ENCODE results near the gene GPR27.

GPR27 gene

DNA sequence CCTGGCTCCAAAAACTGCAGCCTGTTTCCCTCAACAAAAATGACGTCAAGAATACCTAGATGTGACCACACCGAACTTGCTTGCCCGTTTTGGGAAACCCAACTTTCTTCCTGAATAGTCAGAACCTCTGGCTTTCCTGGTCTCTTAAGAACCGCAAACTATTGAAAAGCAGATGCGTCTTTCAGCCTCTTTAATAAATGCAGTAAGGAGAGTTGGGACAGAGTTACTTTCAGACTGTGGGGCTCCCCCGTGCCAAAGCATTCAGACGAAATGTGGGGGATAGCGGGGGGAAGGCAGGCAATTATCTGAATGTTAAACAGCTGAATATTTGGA lies 32.5 kb downstream of the GPR27 start:
- ChIA-PET POLR2A (no interaction called here), CTCF (no interaction called here)
- TF ChIP-seq SP1 (IDR thresholded peaks at IDR 0.05): no peak
- no peak for TF ChIP-seq FOXA1 (IDR thresholded peaks at IDR 0.05)
- no peak for TF ChIP-seq L3MBTL2 (conservative IDR thresholded peaks at IDR 0.05)
- TF ChIP-seq TARDBP (IDR thresholded peaks at IDR 0.05): no peak
- no peak for TF ChIP-seq FOXK2 (IDR thresholded peaks at IDR 0.05)
- no peak for TF ChIP-seq ELF4 (IDR thresholded peaks at IDR 0.05)
- no peak for TF ChIP-seq ZNF384 (IDR thresholded peaks at IDR 0.05)
- DNase-seq (ENCODE audit: extremely low spot score): no peak

DNA sequence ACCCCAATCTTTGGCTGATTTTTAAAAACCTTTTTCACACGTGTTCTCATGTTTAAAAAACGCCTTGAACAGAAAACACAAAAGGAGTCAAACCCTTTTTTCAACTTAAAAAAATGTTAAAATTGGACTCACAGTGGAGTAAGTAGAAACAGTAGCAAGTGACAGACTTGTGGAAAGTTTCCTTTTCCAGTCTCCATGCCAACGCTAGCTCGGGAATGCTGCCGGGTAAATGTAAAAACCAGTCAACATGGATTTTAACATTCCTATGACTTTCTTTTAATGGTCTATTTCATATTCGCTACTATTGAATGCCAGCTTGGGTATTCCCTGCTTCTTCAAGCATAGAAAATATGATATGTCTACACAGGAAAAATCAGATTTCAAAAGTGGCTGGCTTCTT lies 32.9 kb downstream of the GPR27 start:
- CTCF ChIA-PET: no interaction called here

DNA sequence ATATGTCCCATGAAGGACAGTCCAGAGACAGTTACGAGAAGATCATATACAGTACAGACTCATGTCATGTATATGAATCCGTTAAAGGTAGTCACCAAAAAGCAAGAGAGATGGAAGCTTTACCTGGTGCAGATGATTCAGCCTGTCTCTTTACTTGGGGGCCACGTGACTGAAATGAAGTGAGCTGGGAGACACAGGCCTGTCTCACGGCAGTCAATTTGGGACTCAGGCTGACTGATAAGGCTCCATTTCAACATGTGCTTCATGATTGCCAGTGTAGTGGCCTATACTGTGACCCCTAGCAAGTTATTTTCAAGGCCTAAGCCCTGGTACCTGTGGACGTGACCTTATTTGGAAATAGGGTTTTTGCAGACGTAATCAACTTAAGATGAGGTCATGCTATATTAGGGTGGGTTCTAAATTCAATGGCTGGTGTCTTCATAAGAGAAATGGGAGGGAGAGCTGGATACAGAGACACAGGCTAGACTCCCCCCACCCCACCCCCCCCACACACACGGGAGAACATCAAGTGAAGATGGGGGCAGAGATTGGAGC lies 34.3 kb downstream of the GPR27 start:
- POLR2A ChIA-PET: no interaction called here
- no peak for DNase-seq (ENCODE audit: extremely low spot score)
- CTCF ChIA-PET: interaction anchor here (0.6 kb wide), 1 partner anchor 102 kb away, joined by 5 read pairs; no protein-coding TSS in a partner anchor
- TF ChIP-seq SP1 (IDR thresholded peaks at IDR 0.05): no peak
- no peak for TF ChIP-seq FOXM1 (IDR thresholded peaks at IDR 0.05; ENCODE audit: borderline replicate concordance)
- no peak for TF ChIP-seq NFRKB (IDR thresholded peaks at IDR 0.05)
- TF ChIP-seq CTBP1 (IDR thresholded peaks at IDR 0.05; ENCODE audit: borderline replicate concordance): no peak
- no peak for TF ChIP-seq LEF1 (IDR thresholded peaks at IDR 0.05; ENCODE audit: borderline replicate concordance)
- no peak for TF ChIP-seq TARDBP (IDR thresholded peaks at IDR 0.05)
- TF ChIP-seq ARNT (IDR thresholded peaks at IDR 0.05): no peak

More for the DNA sequence above, 32.9 kb downstream of the GPR27 start:
- no peak for TF ChIP-seq LEF1 (IDR thresholded peaks at IDR 0.05; ENCODE audit: borderline replicate concordance)
- no peak for TF ChIP-seq ZNF384 (IDR thresholded peaks at IDR 0.05)
- no peak for TF ChIP-seq TARDBP (IDR thresholded peaks at IDR 0.05)
- no peak for TF ChIP-seq NFRKB (IDR thresholded peaks at IDR 0.05)
- no peak for TF ChIP-seq FOXK2 (IDR thresholded peaks at IDR 0.05)
- DNase-seq (ENCODE audit: extremely low spot score): no peak
- POLR2A ChIA-PET: no interaction called here

DNA sequence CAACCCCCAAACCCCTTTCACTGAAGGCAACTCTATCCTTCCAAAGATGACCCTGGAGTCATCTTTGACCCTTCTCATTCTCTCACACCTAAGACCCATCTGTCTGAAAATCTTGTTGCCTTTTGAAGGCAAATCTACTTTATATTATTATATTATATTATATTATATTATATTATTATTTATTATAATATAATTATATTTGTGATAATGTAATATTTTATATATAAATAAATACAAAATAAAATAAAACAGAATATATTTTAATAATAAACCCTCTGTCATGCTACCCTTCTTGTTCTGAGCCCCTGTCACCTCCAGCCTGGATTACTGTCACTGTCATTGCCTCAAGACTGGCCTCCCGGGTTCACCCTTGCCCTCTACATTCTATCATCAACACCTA lies 36.3 kb downstream of the GPR27 start:
- CTCF ChIA-PET: no interaction called here
- no peak for DNase-seq (ENCODE audit: extremely low spot score)
- POLR2A ChIA-PET: no interaction called here
- no peak for TF ChIP-seq SP1 (IDR thresholded peaks at IDR 0.05)
- TF ChIP-seq, protein P1, sequence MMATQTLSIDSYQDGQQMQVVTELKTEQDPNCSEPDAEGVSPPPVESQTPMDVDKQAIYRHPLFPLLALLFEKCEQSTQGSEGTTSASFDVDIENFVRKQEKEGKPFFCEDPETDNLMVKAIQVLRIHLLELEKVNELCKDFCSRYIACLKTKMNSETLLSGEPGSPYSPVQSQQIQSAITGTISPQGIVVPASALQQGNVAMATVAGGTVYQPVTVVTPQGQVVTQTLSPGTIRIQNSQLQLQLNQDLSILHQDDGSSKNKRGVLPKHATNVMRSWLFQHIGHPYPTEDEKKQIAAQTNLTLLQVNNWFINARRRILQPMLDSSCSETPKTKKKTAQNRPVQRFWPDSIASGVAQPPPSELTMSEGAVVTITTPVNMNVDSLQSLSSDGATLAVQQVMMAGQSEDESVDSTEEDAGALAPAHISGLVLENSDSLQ (IDR thresholded peaks at IDR 0.05): no peak
- no peak for TF ChIP-seq FOXA1 (IDR thresholded peaks at IDR 0.05)
- no peak for TF ChIP-seq BHLHE40 (IDR thresholded peaks at IDR 0.05; ENCODE audit: borderline replicate concordance)
- TF ChIP-seq ZNF384 (IDR thresholded peaks at IDR 0.05): no peak
- no peak for TF ChIP-seq NFRKB (IDR thresholded peaks at IDR 0.05)
- no peak for TF ChIP-seq ARNT (IDR thresholded peaks at IDR 0.05)
- TF ChIP-seq L3MBTL2 (conservative IDR thresholded peaks at IDR 0.05): no peak
- no peak for TF ChIP-seq CTBP1 (IDR thresholded peaks at IDR 0.05; ENCODE audit: borderline replicate concordance)
- TF ChIP-seq TARDBP (IDR thresholded peaks at IDR 0.05): no peak
- TF ChIP-seq FOXM1 (IDR thresholded peaks at IDR 0.05; ENCODE audit: borderline replicate concordance): no peak
- no peak for TF ChIP-seq SUZ12 (IDR thresholded peaks at IDR 0.05)
- TF ChIP-seq HDGF (IDR thresholded peaks at IDR 0.05; ENCODE audit: borderline replicate concordance): no peak
- TF ChIP-seq FOXK2 (IDR thresholded peaks at IDR 0.05): no peak
- TF ChIP-seq ELF4 (IDR thresholded peaks at IDR 0.05): no peak
- TF ChIP-seq LEF1 (IDR thresholded peaks at IDR 0.05; ENCODE audit: borderline replicate concordance): no peak

DNA sequence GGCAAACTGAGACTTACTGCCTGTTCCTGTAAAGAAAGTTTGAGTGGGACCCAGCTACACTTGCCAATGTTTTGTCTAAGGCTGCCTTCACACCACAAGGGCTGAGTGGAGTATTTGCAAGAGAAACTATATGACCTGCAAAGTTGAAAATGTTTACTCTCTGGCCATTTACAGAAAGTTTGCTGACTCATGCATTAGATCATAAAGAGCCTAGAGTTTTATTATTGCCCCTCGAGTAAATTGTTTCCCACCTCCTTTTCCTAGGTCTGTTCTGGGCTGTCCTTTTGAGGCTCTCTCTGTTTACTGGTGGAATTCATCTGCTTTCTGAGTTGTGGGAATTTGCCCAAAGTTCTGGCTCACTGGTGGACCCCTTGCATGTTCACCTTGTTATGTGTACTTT lies 38.0 kb downstream of the GPR27 start:
- DNase-seq (ENCODE audit: extremely low spot score): no peak
- ChIA-PET CTCF (no interaction called here), POLR2A (no interaction called here)
- TF ChIP-seq HDGF (IDR thresholded peaks at IDR 0.05; ENCODE audit: borderline replicate concordance) (no peak), FOXK2 (IDR thresholded peaks at IDR 0.05) (no peak), FOXM1 (IDR thresholded peaks at IDR 0.05; ENCODE audit: borderline replicate concordance) (no peak), SUZ12 (IDR thresholded peaks at IDR 0.05) (no peak), L3MBTL2 (conservative IDR thresholded peaks at IDR 0.05) (no peak)

DNA sequence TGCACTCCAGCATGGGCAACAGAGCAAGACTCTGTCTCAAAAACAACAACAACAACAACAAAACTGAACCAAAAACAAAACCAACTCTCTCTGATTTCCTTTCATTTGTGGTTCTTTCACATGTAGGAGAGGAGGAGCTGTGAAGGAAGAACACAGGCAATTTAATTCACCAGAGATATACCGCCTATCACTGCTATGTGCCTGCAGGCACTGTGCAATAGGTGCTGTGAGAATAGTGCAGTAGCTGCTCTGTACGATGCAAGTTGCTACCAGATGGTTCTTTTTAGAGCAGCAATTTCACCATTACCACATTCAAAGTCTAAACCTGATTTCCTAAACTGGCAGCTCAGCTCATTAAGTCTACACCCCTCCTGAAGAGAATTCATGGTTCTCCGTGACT lies 42.6 kb downstream of the GPR27 start:
- DNase-seq (ENCODE audit: extremely low spot score): no peak
- no peak for TF ChIP-seq HDGF (IDR thresholded peaks at IDR 0.05; ENCODE audit: borderline replicate concordance)
- no peak for TF ChIP-seq SP1 (IDR thresholded peaks at IDR 0.05)
- TF ChIP-seq FOXM1 (IDR thresholded peaks at IDR 0.05; ENCODE audit: borderline replicate concordance): no peak
- no peak for TF ChIP-seq LEF1 (IDR thresholded peaks at IDR 0.05; ENCODE audit: borderline replicate concordance)
- TF ChIP-seq ELF4 (IDR thresholded peaks at IDR 0.05): no peak
- no peak for TF ChIP-seq FOXA1 (IDR thresholded peaks at IDR 0.05)
- TF ChIP-seq L3MBTL2 (conservative IDR thresholded peaks at IDR 0.05): no peak
- ChIA-PET POLR2A (no interaction called here), CTCF (interaction anchor here (0.5 to 1.1 kb wide), 3 partner anchors 66 to 888 kb away, joined by 3 to 4 read pairs (median 3); no protein-coding TSS in a partner anchor)

DNA sequence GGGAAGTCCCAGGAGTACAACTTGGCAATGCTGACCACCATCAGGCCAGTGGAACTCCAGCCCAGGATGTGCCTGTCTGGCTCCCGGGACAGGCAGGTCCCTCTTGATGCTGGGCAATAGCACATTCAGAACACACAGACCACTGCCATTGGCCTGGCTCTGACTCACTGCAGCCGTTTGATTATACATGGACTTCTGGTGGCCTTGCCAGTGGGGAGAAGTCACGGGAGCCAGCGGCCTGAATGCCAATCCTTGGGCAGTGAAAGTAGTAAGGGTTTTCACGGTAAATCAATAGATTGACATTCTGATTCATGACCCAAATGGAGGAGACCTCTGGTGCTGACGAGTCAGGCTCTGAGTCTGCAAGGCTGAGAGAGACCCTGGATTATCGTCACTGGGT lies 43.8 kb downstream of the GPR27 start:
- ChIA-PET CTCF (no interaction called here), POLR2A (no interaction called here)
- TF ChIP-seq FOXM1 (IDR thresholded peaks at IDR 0.05; ENCODE audit: borderline replicate concordance) (no peak), FOXA1 (IDR thresholded peaks at IDR 0.05) (no peak), ZNF384 (IDR thresholded peaks at IDR 0.05) (no peak), NFRKB (IDR thresholded peaks at IDR 0.05) (no peak), TARDBP (IDR thresholded peaks at IDR 0.05) (no peak), BHLHE40 (IDR thresholded peaks at IDR 0.05; ENCODE audit: borderline replicate concordance) (no peak), ARNT (IDR thresholded peaks at IDR 0.05) (no peak), SP1 (IDR thresholded peaks at IDR 0.05) (no peak), L3MBTL2 (conservative IDR thresholded peaks at IDR 0.05) (no peak), SUZ12 (IDR thresholded peaks at IDR 0.05) (no peak), ELF4 (IDR thresholded peaks at IDR 0.05) (no peak), LEF1 (IDR thresholded peaks at IDR 0.05; ENCODE audit: borderline replicate concordance) (no peak), FOXK2 (IDR thresholded peaks at IDR 0.05) (no peak), HDGF (IDR thresholded peaks at IDR 0.05; ENCODE audit: borderline replicate concordance) (no peak)
- TF ChIP-seq, protein P1 (IDR thresholded peaks at IDR 0.05): no peak
- DNase-seq (ENCODE audit: extremely low spot score): no peak

All from HEK293T (cell line).